ENCODE measurements around the gene HILPDA. TPM values are rescaled to one million over a fixed set of nuclear protein-coding genes. Genes with fewer than 3 reads are reported as not detected.

The HILPDA gene, protein sequence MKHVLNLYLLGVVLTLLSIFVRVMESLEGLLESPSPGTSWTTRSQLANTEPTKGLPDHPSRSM
- total RNA-seq (1 to 10 TPM; 2.0 to 4.8 (median 3.3) TPM), total RNA-seq (0.85 to 13.8 (median 1.9) reads per million in 29 experiments)
- total RNA-seq (2013): 2.5 TPM

DNA sequence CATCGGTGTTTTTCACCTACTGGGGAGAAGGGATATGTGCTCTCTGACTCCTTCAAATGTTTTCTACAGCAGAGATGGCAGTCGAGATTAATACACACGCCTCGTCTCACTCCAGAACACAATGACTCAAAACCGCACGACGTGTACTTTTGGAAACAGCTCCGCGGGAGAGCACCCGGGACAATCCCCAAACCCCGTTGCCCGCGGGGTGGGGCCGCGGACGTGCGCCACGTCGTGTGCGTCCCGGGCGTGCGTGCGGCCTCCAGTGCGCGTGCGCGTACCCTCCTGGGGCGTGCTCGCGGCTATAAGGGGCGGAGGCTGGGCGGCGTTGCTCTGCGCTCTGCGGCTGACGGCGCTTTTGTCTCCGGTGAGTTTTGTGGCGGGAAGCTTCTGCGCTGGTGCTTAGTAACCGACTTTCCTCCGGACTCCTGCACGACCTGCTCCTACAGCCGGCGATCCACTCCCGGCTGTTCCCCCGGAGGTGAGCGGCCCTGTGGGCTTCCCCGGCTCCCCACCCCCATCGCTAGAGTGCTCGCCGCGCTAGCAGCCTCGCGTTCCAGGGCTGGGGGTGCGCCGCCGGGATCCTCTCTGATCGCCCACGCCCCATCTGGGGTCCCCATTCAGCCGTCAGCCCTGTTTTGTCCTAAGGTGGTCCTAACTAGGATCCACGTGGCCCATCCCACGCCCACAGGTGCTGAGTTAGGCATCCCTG lies at the start of gene HILPDA:
Gene HILPDA, plus strand, starts transcription at position 336 of the 712 bp plus-strand sequence. CDS start 1,391 bp downstream, outside the sequence.
- H3K4me3 ChIP-seq (ENCODE audit: control insufficient read depth in 1 of 2, extremely low read depth in 1 of 2, low read length in 1 of 2): peak within 1 kb of the TSS; percentile 81 to 82
- peaks cover 4 to 21% of the 10 kb centered on the region in 2 experiments for H3K4me1 ChIP-seq (ENCODE audit: control insufficient read depth in 1 of 2, extremely low read depth in 1 of 2, insufficient read depth in 2 of 2, low read length in 2 of 2)
- H3K27me3 ChIP-seq (replicated peaks in 1 of 2; ENCODE audit: control insufficient read depth in 2 of 2, extremely low read depth in 1 of 2, insufficient read depth in 2 of 2, low read length in 1 of 2): peaks cover 0 to 8% of the 10 kb centered on the region in 2 experiments
- peak; percentile 82 to 98 (median 90) for DNase-seq
- Mint-ChIP-seq H3K9me3 (no peaks in the 10 kb centered on the region), H3K4me1 (peaks cover 19 to 37% (median 28%) of the 10 kb centered on the region in 3 donors), H3K27ac (peak within 1 kb of the TSS; percentile 89 to 90), H3K36me3 (no peaks in the 10 kb centered on the region), H3K27me3 (no peaks in the 10 kb centered on the region), H3K4me3 (peak within 1 kb of the TSS; percentile 85 to 92 (median 91))
- peak within 1 kb of the TSS; percentile 88 for H3K27ac ChIP-seq (ENCODE audit: low read length)
- peak; percentile 90 to 98 (median 96) for ATAC-seq (replicated peaks in 1 of 4)
- H3K9me3 ChIP-seq: no peaks in the 10 kb centered on the region
- POLR2A ChIA-PET: interaction anchor here in 1 of 2 donors (0.6 to 0.7 kb wide), 3 partner anchors 29 to 1205 kb away, joined by 3 to 6 read pairs (median 3); no protein-coding TSS in a partner anchor
- CTCF ChIA-PET: interaction anchor here (0.6 to 2.1 kb wide), 7 partner anchors 13 to 597 kb away, joined by 3 to 25 read pairs (median 3); no protein-coding TSS in a partner anchor
- no peaks in the 10 kb centered on the region for H3K36me3 ChIP-seq (ENCODE audit: control insufficient read depth in 2 of 2, extremely low read depth in 1 of 2, insufficient read depth in 1 of 2, low read length in 1 of 2)
- WGBS (ENCODE audit: insufficient coverage): under 1% methylated on average over 63 of the region's 64 CpGs

DNA sequence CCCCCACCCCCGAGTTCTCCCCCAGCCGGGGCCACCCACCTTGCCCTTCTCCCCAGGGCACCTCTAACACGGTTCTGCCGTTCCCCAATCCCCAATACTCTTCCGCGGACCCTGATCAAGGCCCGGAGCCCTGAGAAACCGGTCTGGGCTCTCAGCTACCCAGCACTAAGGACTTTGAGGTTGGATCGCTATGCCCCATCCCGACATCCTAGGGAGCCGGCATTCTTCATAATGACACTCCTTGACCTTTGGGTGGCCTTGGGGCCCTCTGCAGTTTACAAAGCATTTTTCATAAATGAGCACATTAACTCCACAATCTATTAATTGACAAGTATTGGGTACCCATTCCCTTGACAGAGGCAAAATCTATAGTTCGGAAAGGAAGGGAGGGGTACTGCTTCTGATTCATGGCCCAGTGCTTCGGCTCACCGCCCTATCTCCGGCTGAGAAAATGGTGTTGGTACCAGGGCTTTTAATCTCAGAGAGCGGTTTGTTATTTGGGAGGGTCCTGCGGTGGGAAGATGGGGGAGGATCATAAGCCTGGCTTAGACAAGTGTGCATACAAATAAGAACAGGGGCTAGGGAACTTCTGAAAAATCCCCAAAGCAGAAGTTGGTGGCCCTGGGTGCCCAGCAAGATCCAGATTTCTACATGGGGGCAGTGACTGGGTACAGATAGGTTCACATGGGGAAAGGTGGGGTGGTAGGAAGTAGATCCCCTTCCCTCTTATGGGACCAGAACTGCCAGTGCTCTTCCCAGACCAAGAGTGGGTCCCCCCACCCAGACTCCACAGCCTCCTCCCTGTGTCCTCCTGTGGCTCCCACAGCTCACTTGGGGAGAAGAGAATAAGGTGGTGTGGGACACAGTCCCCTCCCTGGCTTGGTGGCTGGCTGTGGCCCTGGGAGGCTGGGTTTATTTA lies 49.1 kb upstream of the HILPDA start:
- ATAC-seq (replicated peaks in 1 of 4) (no peak), DNase-seq (peak in 2 of 35 experiments; percentile 11 to 22)
- CTCF ChIA-PET: no interaction called here
- Mint-ChIP-seq H3K27me3 (no peaks in the 10 kb centered on the region), H3K9me3 (no peaks in the 10 kb centered on the region), H3K4me3 (peak overlapping the region; percentile 74 to 83 (median 76)), H3K27ac (peak overlapping the region; percentile 79 to 92), H3K4me1 (peaks cover 48 to 58% (median 55%) of the 10 kb centered on the region in 3 donors), H3K36me3 (peaks cover 2% of the 10 kb centered on the region)
- H3K4me3 ChIP-seq (ENCODE audit: control insufficient read depth in 1 of 2, extremely low read depth in 1 of 2, low read length in 1 of 2): no peak overlapping the region
- no peaks in the 10 kb centered on the region for H3K9me3 ChIP-seq
- H3K36me3 ChIP-seq (ENCODE audit: control insufficient read depth in 2 of 2, extremely low read depth in 1 of 2, insufficient read depth in 1 of 2, low read length in 1 of 2): peaks cover 0 to 3% of the 10 kb centered on the region in 2 donors
- H3K27ac ChIP-seq (ENCODE audit: low read length): peak overlapping the region; percentile 20
- peaks cover 15 to 63% of the 10 kb centered on the region in 2 experiments for H3K4me1 ChIP-seq (ENCODE audit: control insufficient read depth in 1 of 2, extremely low read depth in 1 of 2, insufficient read depth in 2 of 2, low read length in 2 of 2)
- 71% methylated on average over 10 of the region's 17 CpGs for WGBS (ENCODE audit: insufficient coverage)
- POLR2A ChIA-PET: no interaction called here
- no peaks in the 10 kb centered on the region for H3K27me3 ChIP-seq (replicated peaks in 1 of 2; ENCODE audit: control insufficient read depth in 2 of 2, extremely low read depth in 1 of 2, insufficient read depth in 2 of 2, low read length in 1 of 2)

DNA sequence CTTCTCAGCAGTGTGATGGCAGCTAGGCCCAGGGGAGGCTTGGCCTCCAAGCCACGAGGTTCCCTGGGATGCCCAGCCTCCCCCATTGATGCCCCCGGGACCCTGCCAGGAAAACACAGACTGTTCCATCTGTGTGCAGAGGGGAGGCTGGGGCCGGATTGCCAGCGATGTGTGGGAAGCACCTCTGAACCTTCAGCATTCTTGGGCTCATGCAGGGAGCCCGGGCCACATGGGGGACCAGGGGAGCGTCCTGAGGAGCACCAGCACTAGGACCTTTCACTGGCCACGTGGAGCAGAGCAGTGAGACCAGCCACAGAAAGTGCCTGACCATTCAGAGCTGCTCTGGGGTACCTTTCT lies 48.5 kb upstream of the HILPDA start:
- Histone ChIP-seq H3K4me3 (ENCODE audit: control insufficient read depth in 1 of 2, extremely low read depth in 1 of 2, low read length in 1 of 2) (no peak overlapping the region), H3K9me3 (no peaks in the 10 kb centered on the region), H3K4me1 (ENCODE audit: control insufficient read depth in 1 of 2, extremely low read depth in 1 of 2, insufficient read depth in 2 of 2, low read length in 2 of 2) (peaks cover 15 to 63% of the 10 kb centered on the region in 2 experiments), H3K27me3 (replicated peaks in 1 of 2; ENCODE audit: control insufficient read depth in 2 of 2, extremely low read depth in 1 of 2, insufficient read depth in 2 of 2, low read length in 1 of 2) (peaks cover 0 to 2% of the 10 kb centered on the region in 2 experiments), H3K36me3 (ENCODE audit: control insufficient read depth in 2 of 2, extremely low read depth in 1 of 2, insufficient read depth in 1 of 2, low read length in 1 of 2) (peaks cover 0 to 3% of the 10 kb centered on the region in 2 donors), H3K27ac (ENCODE audit: low read length) (peak overlapping the region; percentile 20)
- peak overlapping the region; percentile 79 to 92 for H3K27ac Mint-ChIP-seq
- peak overlapping the region; percentile 5 to 83 (median 76) for H3K4me3 Mint-ChIP-seq
- ATAC-seq (replicated peaks in 1 of 4): no peak
- ChIA-PET CTCF (interaction anchor here (0.9 to 1.7 kb wide), 2 partner anchors 10 to 18 kb away, joined by 4 to 5 read pairs; no protein-coding TSS in a partner anchor), POLR2A (no interaction called here)
- DNase-seq: peak in 1 of 35 experiments; percentile 15
- no peaks in the 10 kb centered on the region for H3K36me3 Mint-ChIP-seq
- peaks cover 48 to 58% (median 55%) of the 10 kb centered on the region in 3 donors for H3K4me1 Mint-ChIP-seq
- no peaks in the 10 kb centered on the region for H3K9me3 Mint-ChIP-seq
- H3K27me3 Mint-ChIP-seq: no peaks in the 10 kb centered on the region
- 90% methylated on average over 7 of the region's 7 CpGs for WGBS (ENCODE audit: insufficient coverage)

DNA sequence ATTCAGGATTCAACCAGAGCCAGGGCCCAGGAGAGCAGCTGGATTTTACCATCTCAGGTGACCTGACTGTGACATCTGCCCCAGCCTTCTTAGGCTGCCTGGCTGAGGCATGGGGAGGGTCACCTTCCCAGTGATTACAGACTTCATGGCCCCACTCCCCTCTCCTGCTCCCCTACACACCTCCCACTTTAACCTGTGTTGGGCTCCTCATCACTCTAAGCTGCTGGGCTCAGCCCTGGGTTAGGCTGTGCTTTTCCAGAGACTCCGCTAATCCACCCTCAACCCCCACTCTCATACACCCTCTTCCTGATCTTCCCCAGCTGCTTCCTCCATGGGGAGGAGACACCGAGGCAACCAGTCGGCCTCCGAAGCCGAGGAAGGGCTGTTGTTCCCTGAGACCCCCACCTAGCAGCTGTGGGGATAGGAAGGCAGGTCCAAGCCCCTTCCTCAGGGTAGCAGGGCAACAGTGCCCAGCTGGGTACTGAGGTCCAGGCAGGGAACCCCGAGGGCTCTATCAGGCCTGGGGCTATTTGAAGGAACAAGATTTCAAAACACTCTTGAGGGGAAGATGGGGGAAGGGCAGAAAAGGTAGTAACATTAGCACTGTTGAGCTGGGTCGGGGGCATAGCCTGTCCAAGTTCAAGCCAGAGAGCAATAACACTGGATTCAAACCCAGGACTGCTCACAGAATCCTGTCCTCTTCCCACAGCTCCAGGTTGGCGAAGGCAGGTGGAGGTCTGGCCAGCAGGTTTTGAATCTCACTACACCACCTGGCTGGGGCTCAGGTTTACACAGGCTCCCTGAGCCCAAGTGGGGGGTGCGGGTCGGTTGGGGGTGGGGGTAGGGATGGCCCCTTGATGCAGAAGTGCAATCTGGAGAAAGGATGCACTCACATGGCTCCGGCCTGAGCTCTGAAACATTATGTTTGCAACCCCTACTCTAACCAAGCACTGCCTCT lies 47.6 kb upstream of the HILPDA start:
- POLR2A ChIA-PET: interaction anchor here in 1 of 2 donors (0.6 kb wide), 1 partner anchor 1353 kb away, joined by 4 read pairs; no protein-coding TSS in a partner anchor
- Mint-ChIP-seq H3K27me3 (no peaks in the 10 kb centered on the region), H3K4me3 (peak overlapping the region; percentile 5 to 92 (median 17)), H3K27ac (peak overlapping the region; percentile 72 to 92), H3K36me3 (no peaks in the 10 kb centered on the region), H3K4me1 (peaks cover 48 to 54% (median 53%) of the 10 kb centered on the region in 3 donors), H3K9me3 (no peaks in the 10 kb centered on the region)
- Histone ChIP-seq H3K27me3 (replicated peaks in 1 of 2; ENCODE audit: control insufficient read depth in 2 of 2, extremely low read depth in 1 of 2, insufficient read depth in 2 of 2, low read length in 1 of 2) (peaks cover 0 to 2% of the 10 kb centered on the region in 2 experiments), H3K4me3 (ENCODE audit: control insufficient read depth in 1 of 2, extremely low read depth in 1 of 2, low read length in 1 of 2) (peak overlapping the region in 1 of 2 donors; percentile 86), H3K9me3 (no peaks in the 10 kb centered on the region), H3K36me3 (ENCODE audit: control insufficient read depth in 2 of 2, extremely low read depth in 1 of 2, insufficient read depth in 1 of 2, low read length in 1 of 2) (peaks cover 0 to 3% of the 10 kb centered on the region in 2 donors), H3K4me1 (ENCODE audit: control insufficient read depth in 1 of 2, extremely low read depth in 1 of 2, insufficient read depth in 2 of 2, low read length in 2 of 2) (peaks cover 15 to 63% of the 10 kb centered on the region in 2 experiments), H3K27ac (ENCODE audit: low read length) (no peak overlapping the region)
- ATAC-seq (replicated peaks in 1 of 4) (no peak), DNase-seq (peak in 1 of 35 experiments; percentile 12)
- WGBS (ENCODE audit: insufficient coverage): 86% methylated on average over 2 of the region's 11 CpGs
- CTCF ChIA-PET: interaction anchor here (0.9 to 1.7 kb wide), 6 partner anchors 9 to 52 kb away, joined by 3 to 7 read pairs (median 4); no protein-coding TSS in a partner anchor

DNA sequence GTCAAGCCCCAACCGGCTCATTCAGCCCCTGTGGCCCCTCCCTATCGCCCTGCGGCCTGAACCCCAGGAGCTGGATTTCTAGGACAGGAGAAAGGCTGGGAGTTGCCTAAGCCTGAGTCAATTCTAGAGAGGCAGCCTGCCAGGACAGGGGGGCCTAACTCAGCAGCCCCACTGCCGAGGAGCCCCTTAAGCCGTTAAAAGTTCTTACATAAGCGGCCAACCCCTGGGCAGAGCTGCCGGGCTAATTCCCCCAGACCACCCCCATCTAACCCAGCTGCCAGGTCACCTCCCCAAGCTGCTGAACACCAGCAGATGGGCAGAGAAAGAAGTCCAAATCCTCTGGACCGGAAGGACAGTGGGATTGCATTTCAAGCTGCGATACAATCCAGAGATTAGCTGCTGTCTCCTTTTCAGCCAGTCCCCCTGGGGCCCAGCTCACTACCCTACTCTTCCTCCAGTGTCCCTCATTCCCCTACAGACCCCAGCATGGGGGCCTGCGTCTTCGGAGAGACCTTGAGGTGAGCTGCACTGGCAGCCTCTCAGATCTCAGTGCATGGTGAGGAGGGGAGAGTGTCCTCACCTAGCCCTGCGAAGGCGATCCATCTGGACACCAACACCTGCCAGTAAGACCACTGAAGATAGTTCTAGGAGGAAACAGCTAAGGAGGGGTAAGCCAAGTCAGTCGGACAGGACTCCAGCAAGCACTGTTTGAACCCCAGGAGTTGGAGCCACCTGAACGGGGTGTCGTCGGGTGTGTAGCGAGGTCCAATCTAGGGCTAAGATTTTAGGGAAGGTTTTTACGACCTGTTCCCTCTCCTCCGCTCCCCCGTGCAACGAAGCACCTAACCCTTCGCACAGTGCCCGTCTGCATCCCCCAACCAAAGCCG lies 46.7 kb upstream of the HILPDA start:
- DNase-seq (no peak), ATAC-seq (replicated peaks in 1 of 4) (no peak)
- WGBS (ENCODE audit: insufficient coverage): 63% methylated on average over 7 of the region's 25 CpGs
- no peaks in the 10 kb centered on the region for H3K36me3 ChIP-seq (ENCODE audit: control insufficient read depth in 2 of 2, extremely low read depth in 1 of 2, insufficient read depth in 1 of 2, low read length in 1 of 2)
- H3K9me3 ChIP-seq: no peaks in the 10 kb centered on the region
- H3K9me3 Mint-ChIP-seq: no peaks in the 10 kb centered on the region
- peaks cover 0 to 2% of the 10 kb centered on the region in 2 experiments for H3K27me3 ChIP-seq (replicated peaks in 1 of 2; ENCODE audit: control insufficient read depth in 2 of 2, extremely low read depth in 1 of 2, insufficient read depth in 2 of 2, low read length in 1 of 2)
- H3K36me3 Mint-ChIP-seq: no peaks in the 10 kb centered on the region
- peak overlapping the region; percentile 88 to 92 (median 91) for H3K4me3 Mint-ChIP-seq
- no peaks in the 10 kb centered on the region for H3K27me3 Mint-ChIP-seq
- peaks cover 41 to 47% (median 46%) of the 10 kb centered on the region in 3 donors for H3K4me1 Mint-ChIP-seq
- ChIA-PET POLR2A (no interaction called here), CTCF (interaction anchor here (0.5 to 1.7 kb wide), 7 partner anchors 8 to 81 kb away, joined by 3 to 7 read pairs (median 3); no protein-coding TSS in a partner anchor)
- H3K4me1 ChIP-seq (ENCODE audit: control insufficient read depth in 1 of 2, extremely low read depth in 1 of 2, insufficient read depth in 2 of 2, low read length in 2 of 2): peaks cover 15 to 57% of the 10 kb centered on the region in 2 experiments
- H3K27ac Mint-ChIP-seq: peak overlapping the region; percentile 83 to 92
- H3K4me3 ChIP-seq (ENCODE audit: control insufficient read depth in 1 of 2, extremely low read depth in 1 of 2, low read length in 1 of 2): peak overlapping the region; percentile 77 to 86
- peak overlapping the region; percentile 74 for H3K27ac ChIP-seq (ENCODE audit: low read length)

Data from T-cell (primary cell).